GM21825 (cell line): ENCODE results near the gene HMG20A.
A peak's percentile ranks its signal among the peaks of the same experiment; 100 is the strongest.
"Not testable (repeated sequence)": the region's sequence is repeated elsewhere in the genome, so short reads cannot be mapped to it uniquely, and the experiment has no call there.

ENCODE experiments used
- ATAC-seq: cut with Tn5 transposase; IDR thresholded peaks from one replicate; pipeline ENCODE4 v1.9.1; 2021; ENCODE audit warnings: mild to moderate bottlenecking, moderate library complexity; ENCODE audit not compliant: unreplicated experiment

HMG20A gene

GRCh38 chr15:77406173-77406759, 14.4 kb upstream of the HMG20A start:
- not testable (repeated sequence) for ATAC-seq

GRCh38 chr15:77406846-77407245, 13.8 kb upstream of the HMG20A start:
- ATAC-seq, result no peak

DNA sequence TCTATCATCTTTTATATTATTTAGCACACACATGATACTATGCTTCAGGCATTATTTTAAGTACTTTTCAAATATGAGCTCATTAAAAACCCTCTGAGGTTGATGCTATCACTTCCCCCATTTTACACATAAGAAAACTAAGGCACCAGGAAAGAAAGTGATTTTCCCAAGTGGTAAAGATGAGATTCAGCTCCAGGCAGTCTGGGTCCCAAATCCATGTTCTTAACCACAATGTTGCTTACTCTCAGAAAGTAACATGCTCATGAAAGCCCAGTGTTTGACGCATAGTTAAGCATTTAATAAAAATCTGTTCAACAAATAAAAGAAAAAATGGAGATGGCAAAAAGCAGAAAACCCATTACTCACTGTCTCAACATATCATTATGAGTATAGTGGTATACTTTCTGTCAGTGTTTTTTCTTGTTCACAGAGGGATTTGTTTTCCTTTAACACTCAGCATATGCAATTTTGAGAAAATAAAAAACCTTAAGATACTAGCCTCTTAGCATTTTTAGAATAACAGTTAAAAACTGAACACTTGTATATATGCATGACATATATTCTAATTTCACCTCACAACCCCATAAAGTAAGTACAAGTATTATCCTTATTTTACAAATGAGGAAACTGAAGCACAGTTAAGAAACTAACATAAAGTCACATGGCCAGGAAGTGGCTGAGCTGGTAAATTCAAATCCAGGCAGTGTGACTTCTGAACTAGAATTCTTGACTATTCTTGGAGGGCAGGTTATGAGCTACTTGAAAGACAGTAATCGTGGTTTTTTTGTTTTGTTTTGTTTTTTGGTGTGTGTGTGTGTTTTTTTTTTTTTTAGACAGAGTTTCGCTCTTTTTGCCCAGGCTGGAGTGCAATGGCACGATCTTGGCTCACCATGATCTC, 11.2 kb upstream of the HMG20A start:
- peak; percentile 76 for ATAC-seq

DNA sequence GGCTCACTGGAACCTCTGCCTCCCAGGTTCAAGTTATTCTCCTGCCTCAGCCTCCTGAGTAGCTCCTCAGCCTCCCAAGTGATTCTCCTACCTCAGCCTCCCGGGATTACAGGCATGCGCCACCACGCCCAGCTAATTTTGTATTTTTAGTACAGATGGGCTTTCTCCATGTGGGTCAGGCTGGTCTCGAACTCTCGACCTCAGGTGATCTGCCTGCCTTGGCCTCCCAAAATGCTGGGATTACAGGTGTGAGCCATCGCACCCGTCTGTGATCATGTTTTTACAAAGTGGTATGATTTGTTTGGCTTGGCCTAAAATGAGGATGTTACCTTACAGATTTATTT, 10.6 kb upstream of the HMG20A start:
- not testable (repeated sequence) for ATAC-seq

- no peak for ATAC-seq
Observed at GRCh38 chr15:77410701-77411618, 9.7 kb upstream of the HMG20A start.

DNA sequence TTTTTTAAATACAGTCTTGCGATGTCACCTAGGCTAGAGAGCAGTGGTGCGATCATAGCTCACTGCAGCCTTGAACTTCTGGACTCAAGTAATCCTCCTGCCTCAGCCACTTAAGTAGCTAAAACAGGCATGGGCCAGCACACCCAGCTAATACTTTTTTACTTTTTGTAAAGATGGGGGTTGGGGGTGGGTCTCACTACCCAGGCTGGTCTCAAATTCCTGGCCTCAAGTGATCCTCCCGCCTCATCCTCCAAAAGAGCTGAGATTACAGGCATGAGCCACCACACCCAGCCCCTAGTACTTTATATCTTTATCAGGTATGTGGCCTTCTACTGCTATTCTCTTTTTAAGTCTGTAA, 9.1 kb upstream of the HMG20A start:
- ATAC-seq, result no peak

GRCh38 chr15:77412972-77413698, 7.6 kb upstream of the HMG20A start:
- ATAC-seq, result no peak

DNA sequence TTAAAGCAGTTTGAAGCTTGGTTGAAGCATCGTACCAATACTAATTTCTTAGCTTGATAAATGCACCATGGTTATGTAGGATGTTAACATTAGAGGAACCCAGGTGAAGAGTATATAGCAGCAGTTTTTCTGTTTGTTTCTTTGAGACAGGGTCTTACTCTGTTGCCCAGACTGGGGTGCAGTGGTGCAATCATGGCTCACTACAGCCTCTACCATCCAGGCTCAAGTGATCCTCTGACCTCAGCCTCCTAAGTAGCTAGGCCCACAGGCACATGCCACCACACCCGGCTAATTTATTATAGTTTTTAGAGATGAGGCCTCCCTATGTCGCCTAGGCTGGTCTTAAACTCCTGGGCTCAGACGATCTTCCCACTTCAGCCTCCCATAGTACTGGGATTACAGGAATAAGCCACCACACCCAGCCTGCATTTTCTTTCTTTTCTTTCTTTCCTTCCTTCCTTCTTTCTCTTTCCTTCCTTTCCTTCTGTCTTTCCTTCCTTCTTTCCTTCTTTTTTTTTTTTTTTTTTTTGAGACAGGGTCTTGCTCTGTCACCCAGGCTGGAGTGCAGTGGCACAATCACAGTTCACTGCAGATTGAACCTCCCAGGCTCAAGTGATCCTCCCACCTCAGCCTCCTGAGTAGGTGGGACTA, 6.9 kb upstream of the HMG20A start:
- no peak for ATAC-seq

DNA sequence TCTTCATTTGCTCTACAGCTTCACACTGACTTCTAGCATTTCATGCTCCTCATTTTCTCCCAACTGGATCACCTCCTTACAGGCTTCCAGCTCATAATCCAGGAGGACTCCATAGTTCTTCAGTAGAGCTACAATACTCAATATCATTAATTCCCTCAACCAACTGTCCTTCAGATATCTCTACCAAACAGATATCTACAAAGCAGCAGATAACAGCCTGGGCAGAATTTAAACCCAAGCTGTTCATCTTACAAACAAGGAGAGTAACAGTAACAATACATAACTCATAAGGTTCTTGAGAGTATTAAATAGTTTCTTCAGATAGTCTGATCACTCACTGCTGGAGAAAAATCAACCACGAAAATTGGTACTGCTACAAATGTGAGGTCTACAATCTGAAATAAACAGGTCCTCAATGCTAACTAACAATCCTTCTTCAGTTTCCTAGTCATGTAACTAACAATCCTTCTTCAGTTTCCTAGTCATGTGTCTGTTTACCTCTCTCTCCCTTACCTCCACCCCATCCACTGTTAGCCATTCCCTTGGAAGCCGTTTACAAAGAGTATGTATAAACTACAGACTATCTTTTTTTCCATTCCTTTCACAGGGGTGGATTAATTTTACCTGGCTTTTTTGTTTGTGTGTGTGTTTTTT, 5.8 kb upstream of the HMG20A start:
- ATAC-seq, result no peak

- no peak for ATAC-seq
Observed at GRCh38 chr15:77415450-77416147, 5.1 kb upstream of the HMG20A start.

- ATAC-seq, result no peak
Observed at GRCh38 chr15:77416148-77416455, 4.6 kb upstream of the HMG20A start.

GRCh38 chr15:77416954-77417353, 3.7 kb upstream of the HMG20A start:
- no peak for ATAC-seq

GRCh38 chr15:77417602-77418001, 3.1 kb upstream of the HMG20A start:
- no peak for ATAC-seq

DNA sequence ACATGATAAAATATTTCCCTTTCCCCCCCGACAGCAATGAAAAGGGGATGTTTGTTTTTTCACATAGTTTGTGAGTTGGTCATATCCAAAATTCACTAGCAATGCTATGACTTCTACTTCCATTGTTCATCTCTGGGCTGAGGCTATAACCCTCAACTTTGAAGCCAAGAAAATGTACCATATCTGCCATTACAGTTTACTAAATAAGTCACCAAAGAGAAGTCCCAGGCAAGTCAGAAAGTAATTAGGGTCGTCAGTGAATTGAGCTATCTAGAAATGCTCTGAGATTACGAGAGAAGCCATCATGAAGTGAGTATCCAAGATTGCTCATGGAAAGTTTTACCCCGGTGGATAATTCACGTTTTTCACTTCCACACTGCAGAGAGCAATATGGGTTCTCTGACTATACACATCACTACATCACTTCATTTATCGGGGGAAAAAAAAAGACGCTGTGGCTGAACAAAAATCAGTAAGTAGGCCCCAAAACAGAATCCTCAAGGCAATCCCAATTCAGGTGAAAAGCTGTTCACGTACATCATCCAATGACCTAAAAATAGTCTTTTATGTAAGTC, 2.2 kb upstream of the HMG20A start:
- no peak for ATAC-seq

DNA sequence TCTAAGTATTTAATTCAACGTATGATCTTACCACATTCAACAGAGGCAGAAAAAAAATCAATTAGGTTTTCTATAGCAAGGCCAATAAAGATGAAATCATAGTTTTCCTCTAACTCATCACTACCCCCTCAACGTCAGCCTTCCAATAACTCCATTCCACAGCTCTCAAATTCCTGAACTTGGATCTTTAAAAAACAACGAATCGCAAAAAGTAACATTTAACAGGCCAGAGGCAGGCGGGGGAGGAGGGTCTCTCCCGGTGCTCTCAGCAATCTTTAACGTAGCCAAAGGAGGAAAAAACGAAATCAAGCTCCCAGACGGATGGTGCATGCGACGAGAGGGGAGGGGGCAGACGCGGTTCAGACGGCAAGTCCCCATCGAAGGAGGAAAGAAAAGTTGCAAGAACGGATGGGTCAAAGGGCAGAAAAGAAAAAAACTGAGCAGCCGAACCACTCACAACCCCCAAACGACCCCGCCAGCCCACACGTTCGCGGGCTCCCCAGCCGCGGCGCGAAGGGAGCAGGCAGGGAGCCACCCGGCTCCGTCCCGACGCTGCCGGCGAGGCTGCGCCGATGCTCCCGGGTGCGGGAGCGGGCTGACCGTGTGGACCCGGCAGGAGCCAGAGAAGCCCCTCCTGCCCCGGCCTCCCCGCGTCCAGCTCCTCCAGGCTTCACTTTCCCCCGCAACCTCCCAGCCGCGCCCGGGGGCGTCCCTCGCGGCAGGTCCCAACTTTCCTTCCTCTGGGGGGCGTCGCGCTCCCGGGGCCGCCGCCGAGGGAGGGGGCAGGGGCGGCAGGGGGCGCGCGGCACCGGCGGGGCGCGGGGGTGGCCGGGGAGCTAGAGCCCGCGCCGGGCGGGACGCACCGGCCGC, 1.5 kb upstream of the HMG20A start:
- ATAC-seq, result peak; percentile 33

DNA sequence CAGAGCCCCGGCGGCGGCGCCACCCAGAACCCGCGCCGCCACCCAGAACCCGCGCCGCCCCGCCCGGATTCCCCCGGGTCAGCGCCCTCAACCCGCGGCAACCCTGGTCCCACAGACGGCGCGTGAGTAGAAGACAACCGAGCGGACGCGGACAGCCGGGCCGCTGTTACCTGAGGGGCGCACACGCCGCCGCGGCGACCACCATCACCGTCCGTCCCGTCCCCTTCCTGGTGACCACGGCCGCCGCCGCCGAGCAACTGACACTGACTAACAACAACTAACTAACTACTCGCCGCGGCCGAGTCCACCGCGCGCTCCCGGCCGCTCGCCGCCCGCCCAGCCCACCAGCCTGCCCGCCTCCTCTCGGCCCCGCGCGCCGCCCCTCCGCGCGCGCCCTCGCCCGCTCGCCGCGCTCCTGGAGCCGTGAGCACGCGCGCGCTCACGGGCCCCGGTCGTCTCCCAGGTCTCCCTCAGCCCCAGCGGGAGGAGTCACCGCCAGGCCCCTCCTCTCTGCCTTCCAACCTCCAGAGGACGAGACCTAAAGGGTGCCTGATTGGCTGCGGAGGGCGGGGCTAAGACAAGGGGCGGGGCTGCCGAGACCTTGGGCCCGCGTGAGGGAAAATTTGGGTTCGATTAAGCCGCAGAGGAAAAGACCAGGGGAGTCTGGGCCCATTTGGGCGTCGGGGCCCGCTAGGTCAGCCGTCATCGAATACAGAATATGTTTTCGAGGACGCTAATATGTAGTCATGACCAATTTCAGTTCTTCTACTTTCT, 665 bp upstream of the HMG20A start, which contains the start of gene PEAK1:
PEAK1 (minus strand) TSS at position 269 of the 774 bp plus-strand sequence. CDS start 238,178 bp downstream, outside the sequence.
- peak; percentile 89 for ATAC-seq

DNA sequence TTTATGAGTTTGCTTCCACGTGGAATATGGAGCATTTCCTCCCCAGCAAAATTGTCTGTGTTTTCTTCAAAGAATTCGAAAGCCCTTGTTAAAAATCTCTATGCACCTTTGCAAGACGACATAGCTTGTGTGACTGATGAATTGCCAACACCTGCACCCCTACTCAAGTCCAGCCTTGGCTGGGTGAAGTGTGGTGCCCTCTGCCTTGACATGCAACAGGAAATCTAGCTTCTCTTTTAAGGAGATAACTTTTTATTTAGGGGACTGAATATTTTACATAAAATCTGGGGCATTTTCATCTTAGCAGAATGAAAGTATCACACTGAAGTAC, 647 bp downstream of the HMG20A start:
- ATAC-seq, result no peak
